Stimulated activated CD4-positive, alpha-beta T cell treated with anti-CD3 and anti-CD28 coated beads, Interleukin-2, amount 100 ng/mL, for 4 hours (primary cell): ENCODE measurements around the gene CHP2.
"Not testable (repeated sequence)": the region's sequence is repeated elsewhere in the genome, so short reads cannot be mapped to it uniquely, and the experiment has no call there.

Experiments
- DNase-seq: peaks from one replicate; pipeline ENCODE4 v3.0.0-alpha.2; 2020; ENCODE audit warnings: low read depth

CHP2 gene

DNA sequence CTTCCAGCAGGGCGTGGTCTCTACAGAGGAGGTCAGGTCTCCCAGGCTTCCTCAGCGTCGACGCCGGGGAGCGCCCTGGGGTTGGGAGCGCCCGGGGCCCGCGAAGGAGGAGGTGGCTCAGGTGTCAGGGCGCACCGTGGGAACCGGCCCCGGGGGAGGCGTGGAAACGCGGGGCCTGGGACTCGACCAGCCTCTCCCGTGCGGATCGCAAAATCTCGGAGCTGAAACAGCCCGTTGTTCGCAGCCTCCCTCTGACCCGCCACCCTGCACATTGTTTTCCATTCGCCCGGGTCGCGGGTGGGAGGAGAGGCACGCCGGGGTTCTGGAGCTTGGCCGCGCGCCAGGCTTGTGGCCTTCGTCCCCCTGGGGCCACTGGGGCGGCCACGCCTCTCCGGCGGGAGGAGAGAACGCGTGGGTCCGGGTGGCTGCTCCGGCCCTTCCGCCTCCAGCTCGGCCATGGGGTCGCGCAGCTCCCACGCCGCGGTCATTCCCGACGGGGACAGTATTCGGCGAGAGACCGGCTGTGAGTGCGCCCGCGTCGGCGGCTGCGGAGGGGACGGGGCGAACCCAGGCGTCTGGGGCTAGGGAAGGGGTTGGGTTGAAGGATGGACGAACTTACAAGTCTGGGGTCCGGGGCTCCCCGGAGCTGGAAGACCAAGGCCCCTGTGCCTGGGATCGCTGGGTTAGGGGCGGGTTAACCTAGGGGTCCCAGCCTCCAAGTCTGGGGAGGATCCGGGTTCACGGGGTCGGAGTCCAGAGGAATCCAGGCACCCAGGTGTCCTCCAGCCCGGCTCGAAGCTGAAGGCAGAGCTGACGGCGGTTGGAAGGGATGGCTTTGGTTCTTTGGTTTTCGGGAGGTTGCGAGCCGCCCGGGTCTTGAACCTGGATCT is at the start of gene CHP2:
Gene CHP2, plus strand, starts transcription at position 433 of the 890 bp plus-strand sequence. Its CDS starts 24 bp downstream, at position 457.
- no peak for DNase-seq

DNA sequence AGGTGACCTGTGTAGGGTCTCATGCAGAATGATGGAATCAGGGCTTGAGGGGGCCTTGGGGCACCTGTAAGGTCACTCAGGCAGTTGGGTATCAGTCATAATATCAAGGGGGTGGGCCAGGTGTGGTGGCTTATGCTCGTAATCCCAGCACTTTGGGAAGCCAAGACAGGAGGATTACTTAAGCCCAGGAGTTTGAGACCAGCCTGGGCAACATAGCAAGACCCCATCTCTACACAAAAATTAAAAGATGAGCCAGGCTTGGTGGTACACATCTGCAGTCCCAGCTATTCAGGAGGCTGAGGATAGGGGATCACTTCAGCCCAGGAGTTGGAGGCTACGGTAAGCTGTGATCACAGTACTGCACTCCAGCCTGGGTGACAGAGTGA is 49.3 kb upstream of the CHP2 start:
- DNase-seq: no peak

DNA sequence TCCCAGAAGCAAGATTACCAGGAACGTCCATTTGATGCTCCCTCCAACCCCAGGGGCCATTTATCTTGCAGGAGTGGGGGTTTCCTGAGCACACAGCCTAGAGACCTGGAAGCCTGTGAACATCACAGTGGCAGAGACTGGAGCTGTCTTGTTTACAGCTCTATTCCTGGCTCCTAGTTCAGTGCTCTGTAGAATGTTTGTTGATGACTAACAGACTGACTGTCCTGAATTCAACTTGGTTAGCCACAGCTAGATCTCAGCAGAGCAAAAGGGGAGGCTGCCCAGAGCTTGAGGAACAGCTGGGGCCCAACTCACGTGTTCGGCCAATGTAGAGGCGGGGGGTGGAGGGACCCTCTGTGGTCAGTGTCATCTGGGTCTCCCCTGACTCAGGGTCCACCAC is 48.4 kb upstream of the CHP2 start:
- DNase-seq: no peak

DNA sequence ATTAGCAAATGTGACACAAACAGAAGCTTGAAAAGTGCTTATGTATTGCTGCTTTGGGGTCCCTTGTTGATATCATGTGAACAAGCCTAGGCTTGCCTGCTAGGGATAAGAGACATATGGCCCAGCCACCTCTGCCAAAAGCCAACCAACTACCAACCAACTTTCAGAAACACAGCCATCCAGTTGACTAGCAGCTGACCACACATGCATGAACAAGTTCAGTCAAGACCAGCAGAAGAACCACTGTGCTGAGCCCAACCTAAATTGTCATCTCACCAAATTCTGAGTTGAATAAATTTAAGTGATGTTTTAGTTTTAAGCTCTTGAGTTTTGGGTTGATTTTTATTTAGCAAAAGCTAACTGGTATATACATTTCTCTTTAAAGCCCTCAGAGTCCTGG is 45.3 kb upstream of the CHP2 start:
- no peak for DNase-seq

DNA sequence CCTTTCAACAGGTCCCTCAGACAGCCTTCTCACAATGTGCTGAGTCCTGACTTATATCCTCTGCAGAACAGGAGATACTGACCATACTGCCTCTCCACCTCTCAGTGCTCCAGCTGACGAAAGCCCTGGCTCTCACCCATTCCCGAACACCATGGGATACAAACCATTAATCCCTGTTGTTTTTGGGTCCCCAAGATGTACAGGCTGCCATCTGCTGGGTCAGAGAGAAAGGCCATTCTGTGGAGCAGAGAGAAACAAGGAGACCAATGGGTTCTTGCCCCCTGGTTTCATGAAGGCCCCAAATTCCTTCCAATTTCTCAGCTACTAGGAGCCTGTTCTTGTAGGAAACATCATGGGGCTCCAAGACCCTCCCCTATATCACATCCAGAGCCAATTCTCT is 44.8 kb upstream of the CHP2 start:
- no peak for DNase-seq

DNA sequence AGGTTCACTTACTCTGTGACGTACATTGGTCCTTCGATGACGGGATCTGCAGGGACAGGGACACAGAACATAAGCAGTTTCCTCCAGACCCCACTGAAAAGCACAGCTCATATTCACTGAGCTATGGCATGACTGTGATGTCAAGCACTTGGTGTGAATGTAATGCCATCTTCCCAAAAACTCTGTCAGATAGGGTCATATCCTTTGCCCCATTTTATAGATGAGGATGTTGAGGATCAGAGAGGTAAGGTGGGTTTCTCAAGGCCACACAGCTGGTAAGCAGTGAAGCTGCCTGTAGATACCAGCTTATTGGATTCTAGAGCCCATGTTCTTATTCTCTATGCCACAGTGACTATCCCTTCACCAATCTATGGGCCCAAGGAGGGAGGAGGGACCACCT is 44.3 kb upstream of the CHP2 start:
- DNase-seq: no peak

DNA sequence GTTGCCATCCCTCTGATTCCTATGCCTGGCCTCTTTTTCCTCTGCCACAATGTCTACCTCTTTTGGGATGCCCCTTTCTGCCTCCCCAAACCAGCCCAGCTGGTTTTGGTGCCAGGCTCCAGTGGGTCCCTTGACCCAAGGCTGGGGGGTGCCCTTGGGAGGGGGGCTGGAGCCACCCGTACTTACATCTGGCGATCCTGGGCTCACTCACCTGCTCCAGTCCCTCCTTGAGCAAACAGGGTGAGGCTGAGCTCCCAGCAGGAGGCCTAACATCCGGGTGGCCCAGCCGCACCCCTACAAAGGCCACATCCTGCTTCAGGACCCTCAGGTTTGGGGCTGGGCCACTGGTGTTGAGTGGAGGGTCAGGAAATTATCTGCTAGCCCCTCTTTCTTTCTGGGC is 43.0 kb upstream of the CHP2 start:
- no peak for DNase-seq

DNA sequence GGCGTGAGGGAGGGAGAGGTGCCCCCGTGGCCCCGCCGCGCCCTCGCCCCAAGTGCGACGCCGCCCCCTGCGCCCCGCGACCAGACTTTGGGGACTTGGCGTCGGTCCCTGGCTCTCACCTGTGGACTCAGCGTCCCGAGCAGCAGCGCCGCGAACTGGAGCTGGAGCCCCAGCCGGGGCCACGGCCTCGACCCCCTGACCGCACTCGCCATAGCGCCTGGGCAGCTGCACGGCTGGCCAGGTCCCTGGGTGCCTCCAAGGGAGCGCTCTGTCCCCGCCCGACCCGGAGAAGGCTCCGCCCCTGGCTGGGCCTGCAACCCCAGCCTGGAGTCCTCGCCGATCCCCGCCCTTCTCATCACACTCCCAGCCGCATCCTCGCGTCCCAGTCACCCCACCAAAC is 41.9 kb upstream of the CHP2 start, which contains the start of gene ERN2:
Gene ERN2, minus strand, starts transcription at position 247 of the 400 bp plus-strand sequence. Its CDS starts 35 bp downstream, at position 212.
- no peak for DNase-seq

DNA sequence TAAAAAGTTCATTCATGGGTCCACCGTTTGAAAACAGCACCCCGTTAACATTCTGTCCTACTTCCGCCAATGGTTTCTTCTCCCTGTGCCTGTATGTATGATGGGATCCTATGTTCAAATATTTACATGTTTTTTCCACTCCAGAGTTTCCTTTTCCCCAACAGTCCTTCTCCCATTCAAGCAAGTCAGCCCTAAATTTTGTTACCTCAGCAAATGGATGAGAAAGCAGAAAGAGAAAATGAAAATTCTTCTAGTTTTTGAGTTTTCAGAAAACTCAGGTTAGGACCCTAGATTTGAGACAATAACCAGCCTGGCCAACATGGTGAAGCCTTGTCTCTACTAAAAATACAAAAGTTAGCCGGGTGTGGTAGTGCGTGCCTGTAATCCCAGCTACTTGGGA is 38.3 kb upstream of the CHP2 start:
- no peak for DNase-seq

DNA sequence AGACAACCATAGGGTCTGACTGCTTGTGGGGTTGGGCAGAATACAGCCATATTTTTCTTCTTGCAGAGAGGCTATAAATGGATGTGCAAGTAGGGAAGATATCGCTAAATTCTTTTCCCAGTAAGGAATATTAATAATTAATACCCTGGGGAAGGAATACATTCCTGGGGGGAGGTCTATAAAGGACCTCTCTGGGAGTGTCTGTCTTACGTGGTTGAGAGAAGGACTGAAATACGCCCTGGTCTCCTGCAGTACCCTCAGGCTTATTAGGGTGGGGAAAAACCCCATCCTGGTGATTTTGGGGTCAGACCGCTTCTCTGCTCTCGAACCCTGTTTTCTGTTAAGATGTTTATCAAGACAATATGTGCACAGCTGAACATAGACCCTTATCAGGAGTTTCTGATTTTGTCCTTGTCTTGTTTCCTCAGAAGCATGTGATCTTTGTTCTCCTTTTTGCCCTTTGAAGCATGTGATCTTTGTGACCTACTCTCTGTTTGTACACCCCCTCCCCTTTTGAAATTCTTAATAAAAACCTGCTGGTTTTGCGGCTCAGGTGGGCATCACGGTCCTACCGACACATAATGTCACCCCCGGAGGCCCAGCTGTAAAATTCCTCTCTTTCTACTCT is 32.1 kb upstream of the CHP2 start:
- not testable (repeated sequence) for DNase-seq

DNA sequence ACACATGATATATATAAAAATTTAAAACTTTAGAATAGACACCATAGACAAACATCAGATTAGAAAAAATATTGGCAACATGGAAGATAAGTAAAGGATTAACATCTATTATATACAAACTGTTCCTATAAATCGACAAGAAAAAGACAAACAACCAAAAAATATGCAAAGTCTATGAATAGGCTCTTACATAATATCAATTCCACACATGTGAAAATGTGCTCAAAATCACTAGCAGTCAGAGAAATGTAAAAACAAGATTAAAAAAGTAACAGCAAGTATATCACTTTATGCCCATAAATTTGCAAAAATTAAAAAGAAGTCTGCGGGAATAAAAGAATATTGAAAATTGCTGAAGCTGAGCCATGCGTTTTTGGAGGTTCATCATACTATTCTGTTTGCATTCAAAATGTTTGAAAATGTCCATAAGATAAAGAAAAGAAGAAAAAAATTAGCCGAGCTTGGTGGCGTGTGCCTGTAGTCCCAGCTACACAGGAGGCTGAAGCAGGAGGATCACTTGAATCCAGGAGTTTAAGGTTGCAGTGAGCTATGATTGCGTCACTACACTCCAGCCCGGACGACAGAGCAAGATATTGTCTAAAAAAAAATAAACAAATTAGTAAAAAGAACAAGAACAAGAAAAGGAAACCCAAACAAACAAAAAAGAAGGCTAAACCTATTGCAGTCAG is 30.6 kb upstream of the CHP2 start:
- DNase-seq: no peak

DNA sequence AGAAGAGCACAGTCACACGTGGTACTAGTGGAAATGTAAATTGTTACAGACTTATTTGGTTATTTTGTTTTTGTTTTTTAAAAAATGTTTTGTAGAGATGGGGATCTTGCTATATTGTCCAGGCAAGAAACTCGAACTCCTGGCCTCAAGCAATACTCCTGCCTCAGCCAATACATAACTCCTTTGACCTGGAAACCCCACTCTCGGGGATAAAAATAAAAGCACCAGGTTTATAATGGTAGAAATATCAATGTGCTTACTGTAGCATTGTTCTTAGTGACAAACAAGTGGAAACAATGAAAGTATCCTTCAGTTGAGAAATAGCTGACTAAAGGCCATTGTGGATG is 30.1 kb upstream of the CHP2 start:
- DNase-seq: no peak

DNA sequence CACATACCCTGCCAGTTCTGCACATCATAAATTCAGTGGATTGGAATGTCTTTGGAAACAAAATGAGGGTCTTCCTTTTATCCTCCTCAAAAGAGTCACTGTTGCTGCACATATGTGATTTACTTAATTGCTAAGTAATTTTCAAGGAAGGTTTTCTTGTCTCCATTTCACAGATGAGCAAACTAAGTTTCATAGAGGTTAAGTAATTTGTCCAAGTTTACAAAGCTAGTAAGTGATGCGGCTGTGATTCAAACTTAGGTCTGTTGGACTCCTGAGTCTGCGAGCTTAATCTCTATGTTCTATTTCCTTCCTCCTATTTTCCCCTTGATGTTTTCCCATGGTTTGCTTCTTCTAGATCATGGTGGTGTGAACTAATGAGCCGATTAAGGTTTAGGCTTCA is 28.1 kb upstream of the CHP2 start:
- no peak for DNase-seq

DNA sequence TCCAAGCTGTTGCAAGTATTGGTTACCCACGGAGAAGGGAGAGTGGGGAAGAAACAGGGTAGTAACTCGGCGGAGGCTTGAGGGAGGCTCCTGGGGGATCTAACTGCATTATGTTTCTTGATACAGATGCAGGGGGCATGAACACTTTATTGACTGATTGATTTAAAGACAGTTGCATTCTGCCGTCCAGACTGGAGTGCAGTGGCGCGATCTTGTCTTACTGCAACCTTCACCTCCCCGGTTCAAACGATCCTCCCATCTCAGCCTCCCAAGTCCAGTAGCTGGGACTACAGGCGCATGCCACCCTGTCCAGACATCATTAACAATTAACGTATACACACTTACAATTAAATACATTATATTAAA is 26.7 kb upstream of the CHP2 start:
- no peak for DNase-seq

DNA sequence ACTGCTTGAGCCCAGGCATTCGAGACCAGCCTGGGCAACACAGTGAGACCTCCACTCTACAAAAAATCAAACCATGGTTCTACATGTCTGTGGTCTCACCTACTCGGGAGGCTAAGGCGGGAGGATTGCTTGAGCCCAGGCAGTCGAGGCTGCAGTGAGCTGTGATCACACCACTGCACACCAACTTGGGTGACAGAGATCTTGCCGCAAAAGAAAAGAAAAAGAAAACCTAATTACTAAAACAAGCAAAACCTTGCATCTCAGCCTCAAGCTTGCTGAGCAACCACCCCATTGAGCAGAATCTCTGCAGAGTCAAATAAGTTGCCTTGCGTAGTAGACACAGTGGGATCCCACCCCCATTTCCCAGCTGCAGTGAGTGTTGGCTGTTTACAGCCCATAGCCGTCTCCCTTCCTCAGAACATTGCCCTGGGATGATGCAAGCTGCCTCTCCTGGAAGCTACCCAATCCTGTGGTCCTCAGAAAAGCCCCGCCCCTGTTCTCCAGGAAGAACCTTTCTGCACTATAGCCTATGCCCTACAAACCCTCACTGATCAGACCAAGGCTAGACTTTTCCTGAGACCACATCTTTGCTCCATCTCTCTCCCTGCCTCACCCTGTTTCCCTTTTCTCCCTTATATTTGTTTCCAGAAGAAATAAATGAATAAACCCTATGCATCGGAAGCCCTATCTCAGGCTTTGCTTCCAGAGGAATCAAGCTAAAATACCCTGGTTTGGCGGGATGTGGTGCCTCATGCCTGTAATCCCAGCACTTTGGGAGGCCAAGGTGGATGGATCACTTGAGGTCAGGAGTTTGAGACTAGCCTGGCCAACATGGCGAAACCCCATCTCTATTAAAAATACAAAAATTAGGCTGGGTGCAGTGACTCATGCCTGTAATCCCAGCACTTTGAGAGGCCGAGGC is 25.1 kb upstream of the CHP2 start:
- no peak for DNase-seq

DNA sequence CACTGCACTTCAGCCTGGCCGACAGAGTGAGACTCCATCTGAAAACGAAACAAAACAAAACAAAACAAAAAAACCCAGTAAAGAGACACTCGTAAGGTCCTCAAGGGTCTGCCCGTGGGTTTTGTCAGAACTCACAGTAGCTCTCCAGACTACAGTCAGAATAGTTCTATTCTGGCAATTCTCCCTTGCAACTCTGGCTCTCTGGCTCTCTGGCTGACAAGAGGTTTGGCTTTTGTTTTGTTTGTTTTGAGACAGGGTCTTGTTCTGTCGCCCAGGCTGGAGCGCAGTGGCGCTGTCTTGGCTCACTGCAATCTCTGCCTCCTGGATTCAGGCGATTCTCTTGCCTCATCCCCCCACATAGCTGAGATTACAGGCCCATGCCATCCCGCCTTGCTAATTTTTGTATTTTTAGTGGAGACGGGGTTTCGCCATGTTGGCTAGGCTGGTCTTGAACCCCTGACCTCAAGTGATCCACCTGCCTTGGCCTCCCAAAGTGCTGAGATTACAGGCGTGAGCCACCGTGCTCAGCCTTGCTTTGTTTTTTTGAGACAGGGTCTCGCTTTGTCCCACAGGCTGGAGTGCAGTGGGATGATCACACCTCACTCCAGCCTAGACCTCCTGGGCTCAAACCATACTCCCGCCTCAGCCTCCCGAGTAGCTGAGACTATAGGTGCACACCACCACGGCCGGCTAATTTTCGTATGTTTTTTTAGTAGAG is 20.5 kb upstream of the CHP2 start:
- DNase-seq: no peak

DNA sequence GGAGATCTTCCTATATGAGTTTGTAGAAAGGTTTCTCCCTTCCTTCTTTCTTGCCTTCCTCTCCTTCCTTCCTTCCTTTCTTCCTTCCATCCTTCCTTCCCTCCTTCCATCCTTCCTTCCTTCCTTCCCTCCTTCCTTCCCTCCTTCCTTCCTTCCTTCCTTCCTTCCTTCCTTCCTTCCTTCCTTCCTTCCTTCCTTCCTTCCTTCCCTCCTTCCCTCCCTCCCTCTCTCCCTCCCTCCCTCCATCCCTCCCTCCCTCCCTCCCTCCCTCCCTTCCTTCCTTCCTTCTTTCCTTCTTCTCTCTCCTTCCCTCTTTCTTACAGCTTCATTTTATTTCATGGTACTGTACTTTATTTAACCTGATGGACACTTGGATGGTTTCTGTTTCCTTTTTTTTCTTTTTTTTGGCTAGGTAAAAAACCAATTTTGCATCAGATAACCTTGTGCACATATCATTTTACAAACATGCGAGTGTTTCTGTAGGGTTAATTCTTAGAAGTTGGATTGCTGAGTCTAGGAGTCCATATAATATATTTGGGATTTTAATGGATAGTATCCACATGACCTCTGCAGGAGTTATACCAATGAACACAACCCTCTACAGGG is 17.3 kb upstream of the CHP2 start:
- DNase-seq: not testable (repeated sequence)

DNA sequence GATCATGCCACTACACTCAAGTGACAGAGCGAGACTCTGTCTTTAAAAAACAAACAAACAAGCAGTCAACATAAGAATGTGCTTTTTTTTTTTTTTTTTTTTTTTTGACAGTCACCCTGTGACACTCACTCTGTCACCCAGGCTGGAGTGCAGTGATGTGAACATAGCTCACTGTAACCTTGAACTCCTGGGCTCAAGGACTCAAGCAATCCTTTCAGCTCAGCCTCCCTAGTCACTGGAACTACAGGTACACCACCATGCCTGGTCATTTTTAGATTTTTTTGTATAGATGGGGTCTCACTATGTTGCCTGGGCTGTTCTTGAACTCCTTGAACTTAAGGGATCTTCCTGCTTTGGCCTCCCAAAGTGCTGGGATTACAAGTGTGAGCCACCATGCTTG is 15.3 kb upstream of the CHP2 start:
- DNase-seq: no peak

DNA sequence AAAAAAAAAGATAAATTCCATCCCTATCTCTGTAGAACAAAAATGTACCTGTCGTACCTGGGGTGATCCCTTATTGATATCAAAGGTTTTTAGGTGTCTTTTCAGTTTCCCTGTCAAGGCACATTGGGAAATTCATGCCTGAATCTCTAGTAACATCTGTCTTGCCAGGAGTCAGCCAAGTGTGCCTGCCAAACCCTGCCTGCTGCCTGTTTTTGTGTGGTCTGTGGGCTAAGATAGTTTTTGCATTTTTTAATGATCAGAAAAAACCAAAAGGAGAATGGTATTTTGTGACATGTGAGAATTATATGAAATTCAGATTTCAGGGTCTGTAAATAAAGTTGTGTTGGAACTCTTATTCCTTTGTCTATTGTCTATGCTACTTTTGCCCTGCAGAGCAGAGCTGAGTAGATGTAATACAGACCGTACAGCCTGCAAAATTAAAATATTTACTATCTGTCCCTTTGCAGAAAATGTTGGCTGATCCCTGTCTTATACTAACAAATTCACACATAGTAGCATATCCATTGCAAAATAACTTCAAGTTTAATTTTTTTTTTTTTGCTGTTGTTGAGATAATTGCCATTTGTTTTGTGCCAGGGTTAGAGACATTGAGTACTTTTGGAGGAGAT is 13.0 kb upstream of the CHP2 start:
- no peak for DNase-seq

DNA sequence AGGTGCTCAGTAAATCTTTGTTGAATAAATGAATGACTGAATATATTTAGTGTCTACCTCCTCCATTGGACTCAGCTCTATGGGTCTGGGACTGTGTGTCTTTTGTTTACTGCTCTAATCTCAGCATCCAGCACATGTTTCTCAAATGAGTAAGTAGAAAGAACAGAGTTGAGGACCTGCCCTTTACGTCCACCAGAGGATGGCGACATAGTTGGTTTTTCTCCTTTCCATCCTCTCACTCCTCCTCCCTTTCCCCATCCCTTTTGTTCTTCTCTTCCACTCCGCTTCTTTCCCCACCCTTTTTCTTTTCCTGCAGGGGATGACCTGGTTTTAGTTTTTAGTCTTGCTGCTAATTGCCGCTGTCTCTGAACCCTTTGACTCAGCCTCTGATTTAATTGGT is 12.1 kb upstream of the CHP2 start:
- no peak for DNase-seq

DNA sequence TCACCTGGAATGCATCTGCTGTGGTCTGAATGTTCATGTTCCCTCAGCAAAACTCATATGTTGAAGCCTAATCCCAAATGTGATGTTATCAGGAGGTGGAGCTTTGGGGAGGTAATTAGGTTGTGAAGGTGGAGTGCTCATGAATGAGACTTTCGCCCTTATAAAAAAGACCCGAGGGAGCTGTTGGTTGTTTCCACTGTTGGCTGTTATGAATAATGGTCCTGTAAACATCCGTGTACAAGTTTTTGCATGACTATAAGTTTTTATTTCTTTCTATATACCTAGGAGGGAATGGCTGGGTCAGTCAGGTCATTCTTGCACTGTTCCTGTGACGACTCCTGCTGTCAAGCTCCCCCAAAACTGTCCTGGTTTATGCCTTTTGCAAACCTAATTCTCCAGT is 9.6 kb upstream of the CHP2 start:
- DNase-seq: no peak
